IMR-90 (cell line): Measurements from ENCODE around the gene CDIP1. TPM values are rescaled to one million over a fixed set of nuclear protein-coding genes. Genes with fewer than 3 reads are reported as not detected.

ENCODE experiments used
- ATAC-seq: fragments of 200-7000 bp; cut with Tn5 transposase; 2 replicates; pipeline ENCODE4 v1.9.1; 2020; ENCODE audit warnings: low read depth, mild to moderate bottlenecking, moderate library complexity
- BruUV-seq: library from RNA; stranded (reverse); fragments of 400-500 nt; replicated peaks from 2 replicates; lab custom pipeline; 2021; lab: Mats Ljungman, UMichigan
- CTCF ChIA-PET: fragments of 300-600 bp; formaldehyde crosslinking; extraction: SDS; loops from one replicate; lab custom pipeline; 2021; ENCODE audit warnings: antibody characterized with exemption; lab: Yijun Ruan, JAX
- POLR2A ChIA-PET: fragments of 300-600 bp; sonication (Branson Sonifier 250); formaldehyde crosslinking; loops from one replicate; lab custom pipeline; 2022; ENCODE audit warnings: antibody characterized with exemption; ENCODE audit not compliant: unreplicated experiment; lab: Charles Lee
- DNase-seq: peaks from one replicate; pipeline ENCODE4 v3.0.0; 2013
- H2AFZ ChIP-seq: replicated peaks from 2 replicates; pipeline ENCODE3; 2013; ENCODE audit warnings: low read length, mild to moderate bottlenecking; ENCODE audit not compliant: poor library complexity
- H2AK5ac ChIP-seq: 2 replicates; pipeline ENCODE4 v1.6.1; 2013; ENCODE audit warnings: low read depth, low read length, inconsistent platforms
- H2AK9ac ChIP-seq: replicated peaks from 2 replicates; pipeline ENCODE3; 2013; ENCODE audit warnings: mild to moderate bottlenecking, low read depth, low read length, moderate library complexity; ENCODE audit not compliant: poor library complexity
- H2BK120ac ChIP-seq: 2 replicates; pipeline ENCODE4 v1.6.1; 2013; ENCODE audit warnings: low read depth, low read length, inconsistent platforms
- H2BK15ac ChIP-seq: 3 replicates; pipeline ENCODE4 v1.6.1; 2013; ENCODE audit warnings: low read depth, low read length, inconsistent platforms
- H2BK20ac ChIP-seq: 2 replicates; pipeline ENCODE4 v1.6.1; 2013; ENCODE audit warnings: low read depth, mild to moderate bottlenecking, inconsistent platforms, low read length, moderate library complexity
- H2BK5ac ChIP-seq: 2 replicates; pipeline ENCODE4 v1.6.1; 2013; ENCODE audit warnings: mild to moderate bottlenecking, low read depth, low read length, inconsistent platforms; ENCODE audit not compliant: poor library complexity, severe bottlenecking
- H3K14ac ChIP-seq: replicated peaks from 2 replicates; pipeline ENCODE4 v1.6.1; 2013; ENCODE audit warnings: low read depth, low read length, inconsistent platforms
- H3K18ac ChIP-seq: 2 replicates; pipeline ENCODE4 v1.6.1; 2013; ENCODE audit warnings: low read depth, low read length, control low read depth
- H3K23ac ChIP-seq: 2 replicates; pipeline ENCODE4 v1.6.1; 2013; ENCODE audit warnings: low read depth, low read length, inconsistent platforms
- H3K27ac ChIP-seq: 2 replicates; pipeline ENCODE4 v1.5.1; 2013; ENCODE audit warnings: mild to moderate bottlenecking, control low read depth, low read length; ENCODE audit not compliant: insufficient read depth
- H3K27me3 ChIP-seq: 2 replicates; pipeline ENCODE4 v1.6.1; 2013; ENCODE audit warnings: low read length; ENCODE audit not compliant: control insufficient read depth, insufficient read depth
- H3K36me3 ChIP-seq: 2 replicates; pipeline ENCODE4 v1.6.1; 2013; ENCODE audit warnings: low read length, mixed read lengths; ENCODE audit not compliant: control insufficient read depth, insufficient read depth
- H3K4ac ChIP-seq: 2 replicates; pipeline ENCODE4 v1.6.1; 2013; ENCODE audit warnings: low read depth, low read length, inconsistent platforms
- H3K4me1 ChIP-seq: 2 replicates; pipeline ENCODE4 v1.6.1; 2013; ENCODE audit warnings: low read length, mixed read lengths; ENCODE audit not compliant: control insufficient read depth, insufficient read depth
- H3K4me2 ChIP-seq: 2 replicates; pipeline ENCODE4 v1.6.1; 2013; ENCODE audit warnings: low read depth, mild to moderate bottlenecking, control low read depth, low read length, moderate library complexity
- H3K4me3 ChIP-seq: 2 replicates; pipeline ENCODE4 v1.5.1; 2013; ENCODE audit warnings: low read depth, mild to moderate bottlenecking, control low read depth, low read length, moderate library complexity; ENCODE audit not compliant: insufficient read depth
- H3K56ac ChIP-seq: 2 replicates; pipeline ENCODE4 v1.6.1; 2013; ENCODE audit warnings: low read length, inconsistent platforms; ENCODE audit not compliant: insufficient read depth; ENCODE audit errors: extremely low read depth
- H3K79me1 ChIP-seq, 2 experiments: 2 replicates each; pipeline ENCODE4 v1.6.1; 2013; ENCODE audit warnings: low read length in 2 of 2, inconsistent platforms in 1 of 2, low read depth in 1 of 2
- H3K9ac ChIP-seq: 2 replicates; pipeline ENCODE4 v1.6.1; 2013; ENCODE audit warnings: low read depth, low read length, control low read depth
- H3K9me1 ChIP-seq: 2 replicates; pipeline ENCODE4 v1.6.1; 2013; ENCODE audit warnings: low read length, inconsistent platforms; ENCODE audit not compliant: insufficient read depth
- H3K9me3 ChIP-seq: 2 replicates; pipeline ENCODE4 v1.6.1; 2013; ENCODE audit warnings: low read length; ENCODE audit not compliant: control insufficient read depth, insufficient read depth
- H4K20me1 ChIP-seq: 2 replicates; pipeline ENCODE4 v1.6.1; 2013; ENCODE audit warnings: low read length, inconsistent platforms; ENCODE audit not compliant: insufficient read depth
- H4K5ac ChIP-seq: 2 replicates; pipeline ENCODE4 v1.6.1; 2013; ENCODE audit warnings: mild to moderate bottlenecking, low read depth, low read length, control low read depth
- H4K8ac ChIP-seq, 2 experiments: 2 replicates each; pipeline ENCODE4 v1.6.1; 2013; ENCODE audit warnings: low read depth in 2 of 2, low read length in 2 of 2, control low read depth in 1 of 2, inconsistent platforms in 1 of 2
- H4K91ac ChIP-seq: 2 replicates; pipeline ENCODE4 v1.6.1; 2013; ENCODE audit warnings: low read depth, low read length, inconsistent platforms; ENCODE audit not compliant: insufficient read depth
- BHLHE40 ChIP-seq: fragments of 150-350 bp; IDR thresholded peaks from 2 replicates; pipeline ENCODE4 v1.6.1; 2016; ENCODE audit warnings: mild to moderate bottlenecking, low read depth, low read length
- WGBS, 2 experiments: methylation state at CpG; one replicate each; pipeline versions ENCODE4 v1.1.5 to v1.1.7; 2013; ENCODE audit warnings: missing lambda C conversion rate in 2 of 2; ENCODE audit not compliant: insufficient read length in 1 of 2; ENCODE audit errors: extremely low coverage in 2 of 2; 5-methylcytosine and 5-hydroxymethylcytosine counted together
- dilution Hi-C: fragments of 300-500 bp; cut with HindIII; formaldehyde crosslinking; loops from one replicate; pipeline ENCODE4 v1.14.3; 2018; ENCODE audit warnings: low sequenced_read_pairs; ENCODE audit not compliant: unreplicated experiment
- in situ Hi-C: fragments of 300-500 bp; cut with MboI; formaldehyde crosslinking; loops from 3 replicates; pipeline ENCODE4 v1.14.3; 2019; ENCODE audit warnings: low sequenced_read_pairs, inconsistent platforms, mixed read lengths
- intact Hi-C: fragments of 100-400 bp; cut with micrococcal nuclease; formaldehyde crosslinking; loops from 2 replicates; pipeline ENCODE4 v1.10.0; 2022
- polyA plus RNA-seq, 3 experiments: library from polyadenylated mRNA; depleted of rRNA; stranded (reverse); fragments of >200 nt; gene quantifications; 2 replicates each; pipeline ENCODE4 v1.2.3, GENCODE V29; 2012; ENCODE audit warnings: low replicate concordance in 1 of 3
- total RNA-seq: library from RNA; depleted of rRNA; stranded (reverse); fragments of >200 nt; gene quantifications from 2 replicates; pipeline ENCODE4 v1.2.3, GENCODE V29; 2012

Gene CDIP1
- total and polyA plus RNA-seq, 2 of the 4 experiments (the other 2 are of a cell fraction) = 4.8 to 14.6 TPM

DNA sequence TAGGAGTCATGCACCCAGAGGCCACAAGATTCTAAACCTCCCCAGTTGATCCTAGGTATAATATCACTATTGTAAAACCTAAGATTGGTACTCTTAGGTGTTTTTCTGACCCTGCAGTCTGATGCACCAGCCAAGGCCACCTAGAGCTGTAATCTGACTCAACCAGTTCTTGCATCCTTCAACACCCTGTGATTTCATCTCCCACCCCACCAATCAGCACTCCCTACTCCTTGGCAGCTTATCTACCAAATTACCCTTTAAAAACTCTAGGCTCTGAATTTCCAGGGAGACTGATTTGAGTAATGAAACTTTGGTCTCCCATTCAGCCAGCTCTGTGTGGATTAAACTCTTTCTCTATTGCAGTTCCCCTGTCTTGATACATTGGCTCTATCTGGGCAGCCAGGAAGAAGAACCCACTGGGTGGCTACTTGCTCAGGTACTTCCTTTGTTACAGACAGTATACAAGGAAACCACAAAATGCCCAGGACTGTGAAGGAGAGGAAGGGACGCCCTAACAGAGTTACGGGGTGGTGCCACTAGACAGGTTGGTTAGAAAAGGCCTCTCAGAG is 1.2 kb upstream of the CDIP1 start:
- CTCF ChIA-PET = no interaction called here
- Histone ChIP-seq H4K20me1 (no peaks in the 10 kb centered on the region), H3K4ac (no peak overlapping the region), H3K4me3 (no peak overlapping the region), H4K5ac (no peak overlapping the region), H3K14ac (no peak overlapping the region), H4K91ac (no peak overlapping the region), H2BK120ac (no peak overlapping the region), H2AK5ac (no peak overlapping the region), H3K27ac (no peak overlapping the region), H3K79me1 (peaks cover 4 to 17% of the 10 kb centered on the region in 2 experiments; a peak in 2 of 4 replicates), H3K9me1 (no peaks in the 10 kb centered on the region; the same call in 1 of the 2 replicates), H3K56ac (no peak overlapping the region), H2BK15ac (no peak overlapping the region), H2AFZ (no peak overlapping the region), H3K27me3 (peaks cover 8% of the 10 kb centered on the region), H3K9me3 (peaks cover 8% of the 10 kb centered on the region), H2BK20ac (no peak overlapping the region), H3K9ac (no peak overlapping the region), H2BK5ac (no peak overlapping the region), H3K4me2 (no peak overlapping the region), H3K18ac (no peak overlapping the region), H4K8ac (no peak overlapping the region), H3K23ac (no peak overlapping the region), H3K4me1 (peaks cover 6% of the 10 kb centered on the region), H2AK9ac (no peak overlapping the region), H3K36me3 (no peaks in the 10 kb centered on the region)
- TF ChIP-seq BHLHE40 = no peak
- intact Hi-C loops = loop anchor here (10.0 kb wide), 1 partner anchor 125 kb away; the partner anchor contains the start of gene CORO7
- no peak for ATAC-seq
- WGBS, 2 experiments = 90% methylated on average over 2 of the region's 2 CpGs; no CpG with 5 or more reads in 1 of the 2 experiments
- POLR2A ChIA-PET = no interaction called here
- no TSS peak for BruUV-seq
- dilution Hi-C loops = no loop called here
- no peak for DNase-seq
- in situ Hi-C loops = no loop called here
